Suprapubic skin (tissue), 4 donors: Measurements from ENCODE around the gene NRG3. TPM values are rescaled to one million over a fixed set of nuclear protein-coding genes. Genes with fewer than 3 reads are reported as not detected.

ENCODE experiments used
- DNase-seq, 2 donors: peaks; one replicate each; pipeline ENCODE4 v3.0.0-alpha.2; 2019; ENCODE audit warnings: low spot score in 2 of 2
- H3K27ac ChIP-seq: fragments of 200-600 bp; sonication (generic); one replicate; pipeline ENCODE4 v1.5.1; 2019
- H3K27me3 ChIP-seq: fragments of 200-600 bp; sonication (generic); one replicate; pipeline ENCODE4 v1.5.1; 2019
- H3K36me3 ChIP-seq: fragments of 200-600 bp; sonication (generic); one replicate; pipeline ENCODE4 v1.5.1; 2019
- H3K4me1 ChIP-seq: fragments of 200-600 bp; sonication (generic); one replicate; pipeline ENCODE4 v1.5.1; 2019
- H3K4me3 ChIP-seq: fragments of 200-600 bp; sonication (generic); one replicate; pipeline ENCODE4 v1.5.1; 2019; ENCODE audit warnings: mild to moderate bottlenecking
- H3K9me3 ChIP-seq: fragments of 200-600 bp; sonication (generic); one replicate; pipeline ENCODE4 v1.5.1; 2019
- EP300 ChIP-seq: sonication (generic); formaldehyde crosslinking; IDR thresholded peaks from one replicate; pipeline ENCODE4 v1.6.1; 2017; ENCODE audit warnings: antibody characterized with exemption
- POLR2A ChIP-seq, 2 donors: fragments of 450-650 bp; IDR thresholded peaks; one replicate each; pipeline ENCODE4 v1.6.1; 2017; ENCODE audit warnings: antibody characterized with exemption in 2 of 2, mild to moderate bottlenecking in 2 of 2, moderate library complexity in 2 of 2
- POLR2AphosphoS5 ChIP-seq, 3 donors: sonication (generic); formaldehyde crosslinking; IDR thresholded peaks; one replicate each; pipeline ENCODE4 v1.6.1; 2017; ENCODE audit warnings: antibody characterized with exemption in 3 of 3
- WGBS: methylation state at CpG from one replicate; pipeline ENCODE4 v1.1.5; 2018; 5-methylcytosine and 5-hydroxymethylcytosine counted together
- total RNA-seq, 4 donors: library from RNA; depleted of rRNA; stranded (reverse); fragments of >200 nt; gene quantifications; one replicate each; pipeline ENCODE4 v1.1.0, GENCODE V29; 2016
- TF ChIP-seq, protein P1 (sequence below), 2 donors: fragments of 200-600 bp in 1 of 2; fragments of 450-650 bp in 1 of 2; sonication (generic) in 1 of 2; IDR thresholded peaks; one replicate each; pipeline ENCODE4 v1.5.1; 2016 to 2019; ENCODE audit warnings: antibody characterized with exemption in 2 of 2, mild to moderate bottlenecking in 1 of 2, moderate library complexity in 1 of 2

NRG3 gene
- total RNA-seq, 4 donors from 2014 or later = 0.65 to 3.5 (median 1.3) TPM

GRCh38 chr10:82609845-82610244 is 734.9 kb downstream of the NRG3 start:
- no peak overlapping the region for H3K27ac ChIP-seq
- DNase-seq = no peak
- H3K9me3 ChIP-seq = peaks cover 3% of the 10 kb centered on the region
- no peak overlapping the region for H3K4me3 ChIP-seq
- WGBS = 61% methylated on average over 3 of the region's 3 CpGs
- H3K36me3 ChIP-seq = no peaks in the 10 kb centered on the region
- no peaks in the 10 kb centered on the region for H3K4me1 ChIP-seq
- no peaks in the 10 kb centered on the region for H3K27me3 ChIP-seq
- TF ChIP-seq, protein P1, sequence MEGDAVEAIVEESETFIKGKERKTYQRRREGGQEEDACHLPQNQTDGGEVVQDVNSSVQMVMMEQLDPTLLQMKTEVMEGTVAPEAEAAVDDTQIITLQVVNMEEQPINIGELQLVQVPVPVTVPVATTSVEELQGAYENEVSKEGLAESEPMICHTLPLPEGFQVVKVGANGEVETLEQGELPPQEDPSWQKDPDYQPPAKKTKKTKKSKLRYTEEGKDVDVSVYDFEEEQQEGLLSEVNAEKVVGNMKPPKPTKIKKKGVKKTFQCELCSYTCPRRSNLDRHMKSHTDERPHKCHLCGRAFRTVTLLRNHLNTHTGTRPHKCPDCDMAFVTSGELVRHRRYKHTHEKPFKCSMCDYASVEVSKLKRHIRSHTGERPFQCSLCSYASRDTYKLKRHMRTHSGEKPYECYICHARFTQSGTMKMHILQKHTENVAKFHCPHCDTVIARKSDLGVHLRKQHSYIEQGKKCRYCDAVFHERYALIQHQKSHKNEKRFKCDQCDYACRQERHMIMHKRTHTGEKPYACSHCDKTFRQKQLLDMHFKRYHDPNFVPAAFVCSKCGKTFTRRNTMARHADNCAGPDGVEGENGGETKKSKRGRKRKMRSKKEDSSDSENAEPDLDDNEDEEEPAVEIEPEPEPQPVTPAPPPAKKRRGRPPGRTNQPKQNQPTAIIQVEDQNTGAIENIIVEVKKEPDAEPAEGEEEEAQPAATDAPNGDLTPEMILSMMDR (IDR thresholded peaks at IDR 0.05) = no peak
- no peak for TF ChIP-seq EP300
- TF ChIP-seq POLR2A (IDR thresholded peaks at IDR 0.05) = no peak
- TF ChIP-seq POLR2AphosphoS5 (IDR thresholded peaks at IDR 0.05) = no peak

GRCh38 chr10:82618007-82618406 is 743.0 kb downstream of the NRG3 start:
- no peak overlapping the region for H3K4me3 ChIP-seq
- H3K27me3 ChIP-seq = no peaks in the 10 kb centered on the region
- DNase-seq = no peak
- peaks cover 3% of the 10 kb centered on the region for H3K9me3 ChIP-seq
- no peak overlapping the region for H3K27ac ChIP-seq
- no peaks in the 10 kb centered on the region for H3K4me1 ChIP-seq
- WGBS = 75% methylated on average over 5 of the region's 5 CpGs
- TF ChIP-seq POLR2AphosphoS5 (IDR thresholded peaks at IDR 0.05) (no peak), EP300 (no peak), POLR2A (IDR thresholded peaks at IDR 0.05) (no peak)
- TF ChIP-seq, protein P1 (IDR thresholded peaks at IDR 0.05) = no peak
- no peaks in the 10 kb centered on the region for H3K36me3 ChIP-seq

DNA sequence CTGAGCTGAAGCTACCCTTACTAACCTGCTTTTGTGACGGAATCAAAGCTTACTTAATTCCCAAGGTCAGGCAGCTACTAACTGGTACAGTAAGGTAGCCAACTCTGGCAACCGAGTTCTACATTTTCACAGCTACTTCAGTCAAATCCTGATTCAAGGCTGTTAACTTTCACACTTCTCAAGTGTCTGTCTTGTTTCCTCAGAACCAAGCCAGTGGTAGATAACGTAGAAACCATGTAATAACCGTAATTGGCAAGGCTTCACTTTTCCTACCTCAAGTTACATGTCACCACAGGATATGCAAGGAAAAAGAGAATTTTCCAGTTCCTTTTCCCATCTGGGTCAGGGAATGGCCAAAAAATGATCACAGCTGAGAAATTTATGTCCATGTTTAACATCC is 746.7 kb downstream of the NRG3 start:
- Histone ChIP-seq H3K27me3 (no peaks in the 10 kb centered on the region), H3K4me1 (no peaks in the 10 kb centered on the region), H3K36me3 (no peaks in the 10 kb centered on the region), H3K4me3 (no peak overlapping the region), H3K9me3 (peaks cover 3% of the 10 kb centered on the region), H3K27ac (no peak overlapping the region)
- whole genome bisulfite sequencing = 87% methylated on average over 4 of the region's 4 CpGs
- DNase-seq = no peak
- TF ChIP-seq EP300 (no peak), POLR2A (IDR thresholded peaks at IDR 0.05) (no peak), POLR2AphosphoS5 (IDR thresholded peaks at IDR 0.05) (no peak)
- TF ChIP-seq, protein P1 (IDR thresholded peaks at IDR 0.05) = no peak

DNA sequence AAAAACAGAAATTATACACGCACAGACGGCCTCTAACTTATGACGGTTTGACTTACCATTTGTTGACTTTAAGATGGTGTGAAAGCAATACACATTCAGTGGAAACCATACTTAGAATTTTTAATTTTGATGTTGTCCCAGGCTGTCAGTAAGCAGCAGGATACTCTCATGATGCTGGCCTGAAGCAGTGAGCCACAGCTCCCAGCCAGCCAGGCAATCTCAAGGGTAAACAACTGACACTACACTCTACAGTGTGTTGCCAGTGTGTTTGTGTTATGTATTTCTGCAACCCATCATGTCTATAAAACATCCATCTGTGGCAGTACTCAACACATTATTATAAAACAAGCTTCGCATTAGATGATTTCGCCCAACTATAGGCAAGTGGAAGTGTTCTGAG is 747.5 kb downstream of the NRG3 start:
- no peak for DNase-seq
- 90% methylated on average over 5 of the region's 5 CpGs for WGBS
- TF ChIP-seq POLR2AphosphoS5 (IDR thresholded peaks at IDR 0.05) = no peak
- TF ChIP-seq EP300 = no peak
- TF ChIP-seq, protein P1 (IDR thresholded peaks at IDR 0.05) = no peak
- TF ChIP-seq POLR2A (IDR thresholded peaks at IDR 0.05) = no peak
- Histone ChIP-seq H3K36me3 (no peaks in the 10 kb centered on the region), H3K9me3 (peaks cover 3% of the 10 kb centered on the region), H3K27ac (no peak overlapping the region), H3K4me3 (no peak overlapping the region), H3K27me3 (no peaks in the 10 kb centered on the region), H3K4me1 (no peaks in the 10 kb centered on the region)

GRCh38 chr10:82625512-82626189 is 750.7 kb downstream of the NRG3 start:
- no peak overlapping the region for H3K4me3 ChIP-seq
- DNase-seq = no peak
- TF ChIP-seq POLR2AphosphoS5 (IDR thresholded peaks at IDR 0.05) = no peak
- TF ChIP-seq, protein P1 (IDR thresholded peaks at IDR 0.05) = no peak
- no peak for TF ChIP-seq EP300
- TF ChIP-seq POLR2A (IDR thresholded peaks at IDR 0.05) = no peak
- H3K27me3 ChIP-seq = no peaks in the 10 kb centered on the region
- H3K36me3 ChIP-seq = no peaks in the 10 kb centered on the region
- no peaks in the 10 kb centered on the region for H3K9me3 ChIP-seq
- H3K27ac ChIP-seq = no peak overlapping the region
- no peaks in the 10 kb centered on the region for H3K4me1 ChIP-seq
